ENCODE results near the gene CD44. TPM values are rescaled to one million over a fixed set of nuclear protein-coding genes. Genes with fewer than 3 reads are reported as not detected.

CD44 gene
- polyA plus RNA-seq, 1 experiment = 1,200 TPM

DNA sequence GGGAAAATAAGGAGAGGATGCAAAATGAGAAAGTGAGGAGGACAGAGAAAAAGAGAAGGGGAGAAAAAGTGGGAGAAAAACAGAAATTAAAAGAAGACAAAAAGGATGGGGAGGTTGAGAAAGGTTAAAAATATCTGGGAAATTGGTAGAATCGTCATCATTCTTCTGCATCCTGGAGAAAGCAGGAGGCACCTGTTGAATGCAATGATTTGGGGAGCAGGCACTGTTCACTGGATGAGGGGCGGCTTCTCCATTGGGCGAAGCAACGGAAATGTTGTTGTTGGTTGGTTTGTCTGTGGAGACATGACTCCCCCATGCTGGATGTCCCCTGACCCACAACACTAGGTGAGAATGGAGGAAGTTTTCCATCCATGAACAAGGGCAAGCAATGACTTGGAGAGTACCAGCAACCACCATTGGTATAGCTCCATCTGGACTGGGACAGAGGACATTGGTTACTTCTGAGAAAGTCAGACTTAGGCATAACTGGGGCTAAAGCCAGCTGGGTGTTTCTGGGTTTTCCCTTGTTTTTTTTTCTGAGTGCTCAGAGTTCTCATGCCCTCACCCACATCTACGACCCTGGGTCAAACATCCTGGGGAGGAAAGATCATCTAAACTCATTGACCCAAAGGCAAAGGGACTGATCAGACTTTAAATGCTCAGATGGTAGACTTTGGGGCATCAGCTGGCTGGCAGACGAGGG lies 11.9 kb upstream of the CD44 start:
- Histone ChIP-seq H3K4me3 (ENCODE audit: low read depth, low read length) (no peak overlapping the region), H3K36me3 (ENCODE audit: control insufficient read depth, insufficient read depth, low read length) (no peaks in the 10 kb centered on the region), H3K27me3 (ENCODE audit: control insufficient read depth, insufficient read depth, low read length) (no peaks in the 10 kb centered on the region; the same call in 1 of the 2 replicates)
- ChIA-PET CTCF (no interaction called here), POLR2A (no interaction called here)
- TF ChIP-seq CTCF (IDR thresholded peaks at IDR 0.05; ENCODE audit: insufficient read depth, low read depth, low read length) = no peak
- no peak for DNase-seq (ENCODE audit: low read depth)

- H3K4me3 ChIP-seq (ENCODE audit: low read depth, low read length) = no peak overlapping the region
- TF ChIP-seq CTCF (IDR thresholded peaks at IDR 0.05; ENCODE audit: insufficient read depth, low read depth, low read length) = no peak
- ChIA-PET POLR2A (no interaction called here), CTCF (interaction anchor here (1.4 kb wide), 1 partner anchor 12 kb away, joined by 3 read pairs; no protein-coding TSS in a partner anchor)
- H3K36me3 ChIP-seq (ENCODE audit: control insufficient read depth, insufficient read depth, low read length) = no peaks in the 10 kb centered on the region
- no peaks in the 10 kb centered on the region for H3K27me3 ChIP-seq (ENCODE audit: control insufficient read depth, insufficient read depth, low read length)
- DNase-seq (ENCODE audit: low read depth) = no peak
Measured at GRCh38 chr11:35127619-35128018, 11.4 kb upstream of the CD44 start.

DNA sequence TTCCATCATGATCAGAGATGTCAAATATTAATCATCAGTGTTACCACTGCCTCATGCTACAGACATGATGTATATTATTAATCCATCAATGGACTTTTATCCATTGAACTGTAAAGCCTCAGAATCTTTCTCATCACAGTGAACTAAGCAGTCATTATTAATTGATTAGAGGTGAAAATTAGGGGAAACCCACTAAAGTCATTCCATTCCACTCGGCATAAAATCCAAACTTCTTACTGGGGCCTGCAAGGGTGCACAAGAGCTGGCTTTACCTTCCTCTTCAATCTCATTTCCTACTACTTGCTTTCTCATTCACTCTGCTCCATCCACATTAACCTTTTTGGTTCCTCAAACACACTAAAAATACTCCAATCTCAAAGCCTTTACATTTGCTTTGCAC lies 7.9 kb upstream of the CD44 start:
- ChIA-PET POLR2A (no interaction called here), CTCF (no interaction called here)
- no peaks in the 10 kb centered on the region for H3K27me3 ChIP-seq (ENCODE audit: control insufficient read depth, insufficient read depth, low read length)
- DNase-seq (ENCODE audit: low read depth) = no peak
- H3K36me3 ChIP-seq (ENCODE audit: control insufficient read depth, insufficient read depth, low read length) = no peaks in the 10 kb centered on the region
- TF ChIP-seq CTCF (IDR thresholded peaks at IDR 0.05; ENCODE audit: insufficient read depth, low read depth, low read length) = no peak
- H3K4me3 ChIP-seq (ENCODE audit: low read depth, low read length) = no peak overlapping the region

GRCh38 chr11:35131886-35132285 lies 7.1 kb upstream of the CD44 start:
- H3K36me3 ChIP-seq (ENCODE audit: control insufficient read depth, insufficient read depth, low read length) = no peaks in the 10 kb centered on the region
- no peak for DNase-seq (ENCODE audit: low read depth)
- ChIA-PET POLR2A (no interaction called here), CTCF (no interaction called here)
- no peaks in the 10 kb centered on the region for H3K27me3 ChIP-seq (ENCODE audit: control insufficient read depth, insufficient read depth, low read length)
- H3K4me3 ChIP-seq (ENCODE audit: low read depth, low read length) = no peak overlapping the region
- no peak for TF ChIP-seq CTCF (IDR thresholded peaks at IDR 0.05; ENCODE audit: insufficient read depth, low read depth, low read length)

GRCh38 chr11:35133656-35134055 lies 5.3 kb upstream of the CD44 start:
- ChIA-PET POLR2A (no interaction called here), CTCF (interaction anchor here (2.7 kb wide), 1 partner anchor 17 kb away, joined by 9 read pairs; no protein-coding TSS in a partner anchor)
- Histone ChIP-seq H3K4me3 (ENCODE audit: low read depth, low read length) (no peak overlapping the region), H3K36me3 (ENCODE audit: control insufficient read depth, insufficient read depth, low read length) (no peaks in the 10 kb centered on the region), H3K27me3 (ENCODE audit: control insufficient read depth, insufficient read depth, low read length) (no peaks in the 10 kb centered on the region)
- no peak for DNase-seq (ENCODE audit: low read depth)
- no peak for TF ChIP-seq CTCF (IDR thresholded peaks at IDR 0.05; ENCODE audit: insufficient read depth, low read depth, low read length)
